Superior temporal gyrus (tissue), 1 donor: ENCODE data around the gene F13A1.
A peak's percentile ranks its signal among the peaks of the same experiment; 100 is the strongest.

Source experiments
- DNase-seq: peaks from one replicate; pipeline ENCODE4 v3.0.0-alpha.2; 2016; ENCODE audit errors: extremely low spot score

Gene F13A1

GRCh38 chr6:6193221-6193745 lies 127.2 kb downstream of the F13A1 start:
- DNase-seq = no peak

- DNase-seq = no peak
These were observed 128.6 kb downstream of the F13A1 start for GRCh38 chr6:6191909-6192308.

- no peak for DNase-seq
These were observed 129.0 kb downstream of the F13A1 start for GRCh38 chr6:6191476-6191875.

GRCh38 chr6:6180684-6181083 lies 139.8 kb downstream of the F13A1 start:
- no peak for DNase-seq

GRCh38 chr6:6179858-6180623 lies 140.4 kb downstream of the F13A1 start:
- no peak for DNase-seq

GRCh38 chr6:6178795-6179194 lies 141.7 kb downstream of the F13A1 start:
- DNase-seq = no peak

- DNase-seq = no peak
These were observed 142.7 kb downstream of the F13A1 start for GRCh38 chr6:6177754-6178153.

- DNase-seq = peak; percentile 57
These were observed 143.8 kb downstream of the F13A1 start for GRCh38 chr6:6176586-6177228.

GRCh38 chr6:6176127-6176526 lies 144.3 kb downstream of the F13A1 start:
- no peak for DNase-seq

GRCh38 chr6:6169141-6169540 lies 151.3 kb downstream of the F13A1 start:
- no peak for DNase-seq

GRCh38 chr6:6166064-6166463 lies 154.4 kb downstream of the F13A1 start:
- DNase-seq = no peak

- no peak for DNase-seq
These were observed 156.1 kb downstream of the F13A1 start for GRCh38 chr6:6164367-6164766.

GRCh38 chr6:6154335-6154734 lies 166.1 kb downstream of the F13A1 start:
- DNase-seq = no peak

- no peak for DNase-seq
These were observed 168.4 kb downstream of the F13A1 start for GRCh38 chr6:6152060-6152459.

GRCh38 chr6:6148192-6148815 lies 172.2 kb downstream of the F13A1 start:
- DNase-seq = no peak

- DNase-seq = no peak
These were observed 188.9 kb downstream of the F13A1 start for GRCh38 chr6:6131492-6132109.

GRCh38 chr6:6125495-6125894 lies 195.0 kb downstream of the F13A1 start:
- peak; percentile 43 for DNase-seq

GRCh38 chr6:6123803-6124202 lies 196.7 kb downstream of the F13A1 start:
- no peak for DNase-seq

- DNase-seq = no peak
These were observed 198.5 kb downstream of the F13A1 start for GRCh38 chr6:6121943-6122342.

- no peak for DNase-seq
These were observed 214.9 kb downstream of the F13A1 start for GRCh38 chr6:6105472-6106036.
